Activated gamma-delta T cell treated with Interleukin-2 at 50 U/mL for 16 hours (primary cell): ENCODE results near the gene RAD54L.
A peak's percentile ranks its signal among the peaks of the same experiment; 100 is the strongest.
"Not testable (repeated sequence)": the region's sequence is repeated elsewhere in the genome, so short reads cannot be mapped to it uniquely, and the experiment has no call there.

Experiments
- DNase-seq: peaks from one replicate; pipeline ENCODE4 v3.0.0-alpha.2; 2020

The RAD54L gene

GRCh38 chr1:46288485-46289133 is 41.0 kb downstream of the RAD54L start:
- DNase-seq, result no peak

DNA sequence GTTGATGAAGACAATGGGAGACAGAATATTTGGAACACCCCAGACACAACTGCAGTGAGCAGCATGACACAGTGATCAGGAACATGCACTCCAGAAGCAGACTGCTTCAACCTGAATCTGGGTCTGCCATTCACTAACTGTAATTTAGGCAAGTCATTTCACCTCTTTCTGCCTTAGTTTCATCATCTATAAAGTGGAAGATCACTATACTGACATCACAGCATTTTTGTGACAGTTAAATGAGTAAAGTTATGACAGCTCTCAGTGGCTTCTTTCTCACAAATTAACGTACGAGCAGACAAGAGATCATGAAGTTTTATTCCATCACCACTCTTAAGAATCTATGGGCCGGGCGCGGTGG is 41.6 kb downstream of the RAD54L start:
- DNase-seq, result no peak

DNA sequence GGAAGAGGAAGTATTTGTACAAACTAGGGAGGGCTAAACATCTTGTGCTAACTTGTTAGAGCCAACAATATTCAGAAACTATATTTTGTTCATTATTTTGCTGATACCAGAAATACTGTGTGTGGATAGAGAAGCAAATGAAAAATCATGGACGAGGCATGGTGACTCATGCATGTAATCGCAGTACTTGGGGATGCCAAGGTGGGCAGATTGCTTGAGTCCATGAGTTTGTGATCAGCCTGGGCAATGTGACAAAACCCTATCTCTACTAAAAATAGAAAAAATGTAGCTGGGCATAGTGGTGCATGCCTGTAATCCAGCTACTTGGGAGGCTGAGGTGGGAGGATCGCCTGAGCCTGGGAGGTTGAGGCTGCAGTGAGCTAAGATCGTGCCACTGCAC is 42.4 kb downstream of the RAD54L start:
- no peak for DNase-seq

DNA sequence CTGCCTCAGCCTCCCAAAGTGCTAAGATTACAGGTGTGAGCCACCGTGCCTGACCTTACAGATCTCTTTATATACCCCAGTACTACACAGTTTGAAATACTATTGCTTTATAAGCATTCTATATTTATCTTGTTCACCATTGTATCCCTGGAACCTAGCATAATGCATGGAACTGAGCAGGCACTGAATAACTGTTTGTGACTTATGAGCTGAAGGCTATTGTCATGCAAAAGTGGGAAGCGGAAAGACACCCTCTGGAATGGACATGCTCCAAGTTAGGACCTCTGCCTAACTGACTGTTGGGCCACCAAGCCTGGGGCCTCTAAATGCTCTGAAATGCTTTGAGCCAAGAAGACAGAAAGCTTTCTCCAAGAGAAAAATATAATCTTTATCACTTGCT is 47.7 kb downstream of the RAD54L start:
- no peak for DNase-seq

- DNase-seq, result no peak
Observed at GRCh38 chr1:46298387-46298786, 50.8 kb downstream of the RAD54L start.

DNA sequence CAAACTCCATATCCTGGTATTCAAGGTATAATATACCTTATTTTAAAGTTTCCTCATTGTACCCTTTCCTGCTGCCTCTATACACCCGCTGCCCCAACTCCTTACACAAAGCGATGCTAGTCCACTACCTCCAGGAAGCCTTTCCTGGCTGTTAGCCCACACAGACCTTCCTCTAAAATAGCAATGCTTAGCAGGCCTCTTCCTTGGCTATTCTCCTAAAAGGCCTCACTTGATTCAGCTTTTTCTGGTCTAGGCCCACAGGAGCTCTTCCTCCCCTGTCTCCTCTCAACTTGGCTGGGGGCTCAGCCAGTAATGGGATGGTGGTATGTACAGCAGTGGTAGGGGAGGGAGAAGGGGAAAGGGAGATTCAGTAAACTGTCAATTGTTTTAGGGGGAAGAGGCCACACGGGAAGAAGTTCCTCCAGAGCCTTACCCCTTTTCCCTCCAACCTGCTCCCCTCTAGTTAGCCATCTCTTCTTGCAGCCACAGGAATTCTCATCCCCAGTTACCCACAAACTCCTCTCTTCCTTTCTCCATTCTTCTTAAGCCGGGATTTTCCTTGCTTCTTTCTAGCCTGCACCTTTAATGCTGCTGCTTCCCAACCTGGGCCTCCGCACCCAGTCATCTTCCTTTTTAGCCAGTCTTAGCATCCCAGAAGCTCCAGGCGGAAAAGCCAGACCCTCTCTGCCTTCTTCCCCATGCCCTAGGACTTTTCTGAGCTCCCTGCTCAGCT is 53.3 kb downstream of the RAD54L start:
- DNase-seq, result no peak

- DNase-seq, result no peak
Observed at GRCh38 chr1:46301406-46301807, 53.8 kb downstream of the RAD54L start.

- DNase-seq, result peak; percentile 37
Observed at GRCh38 chr1:46301808-46302640, 54.5 kb downstream of the RAD54L start.

GRCh38 chr1:46302641-46303037 is 55.1 kb downstream of the RAD54L start:
- no peak for DNase-seq

DNA sequence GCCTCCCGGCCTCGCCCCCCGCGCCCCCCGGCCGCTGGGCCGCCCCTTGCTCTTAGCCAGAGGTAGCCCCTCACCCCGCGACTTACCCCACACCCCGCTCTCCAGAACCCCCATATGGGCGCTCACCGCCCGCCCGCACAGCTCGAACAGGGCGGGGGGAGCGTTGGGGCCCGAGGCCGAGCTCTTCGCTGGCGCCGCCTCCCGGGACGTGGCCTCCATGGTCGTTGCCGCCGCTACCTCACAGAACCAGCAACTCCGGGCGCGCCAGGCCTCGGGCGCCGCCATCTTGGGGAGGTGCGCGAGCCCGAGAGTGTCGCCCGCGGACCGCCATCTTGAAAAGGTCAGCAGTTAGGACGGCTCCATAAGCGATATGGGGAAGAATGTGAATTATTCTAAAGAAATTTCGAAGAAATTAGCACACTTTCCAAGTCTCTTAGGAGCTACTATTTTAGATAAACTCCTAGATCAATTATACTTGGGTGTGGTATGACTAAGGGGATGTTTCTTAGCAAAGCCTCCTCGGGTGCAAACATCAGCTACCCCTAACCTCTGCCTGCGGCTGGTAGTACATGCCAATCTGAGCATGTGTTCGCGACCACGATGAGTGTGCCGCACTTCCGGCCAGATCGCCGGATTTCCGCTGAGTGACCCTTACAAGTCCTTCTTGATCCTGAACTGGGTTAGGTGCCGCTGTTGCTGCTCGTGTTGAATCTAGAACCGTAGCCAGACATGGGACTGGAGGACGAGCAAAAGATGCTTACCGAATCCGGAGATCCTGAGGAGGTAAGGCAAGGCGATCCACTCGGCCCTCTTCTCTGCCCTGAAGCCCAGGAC is 55.7 kb downstream of the RAD54L start, which contains the start of the genes LRRC41 and UQCRH:
Gene LRRC41 (minus strand): TSS at position 579 of the 834 bp plus-strand sequence. CDS start 294 bp downstream, at position 285.
Gene UQCRH (plus strand): TSS at position 661 of the 834 bp plus-strand sequence. CDS start 69 bp downstream, at position 730.
- DNase-seq, result peak; percentile 90

GRCh38 chr1:46303872-46304326 is 56.3 kb downstream of the RAD54L start:
- DNase-seq, result no peak

GRCh38 chr1:46306159-46306530 is 58.6 kb downstream of the RAD54L start:
- no peak for DNase-seq

- no peak for DNase-seq
Observed at GRCh38 chr1:46309401-46310159, 62.0 kb downstream of the RAD54L start.

DNA sequence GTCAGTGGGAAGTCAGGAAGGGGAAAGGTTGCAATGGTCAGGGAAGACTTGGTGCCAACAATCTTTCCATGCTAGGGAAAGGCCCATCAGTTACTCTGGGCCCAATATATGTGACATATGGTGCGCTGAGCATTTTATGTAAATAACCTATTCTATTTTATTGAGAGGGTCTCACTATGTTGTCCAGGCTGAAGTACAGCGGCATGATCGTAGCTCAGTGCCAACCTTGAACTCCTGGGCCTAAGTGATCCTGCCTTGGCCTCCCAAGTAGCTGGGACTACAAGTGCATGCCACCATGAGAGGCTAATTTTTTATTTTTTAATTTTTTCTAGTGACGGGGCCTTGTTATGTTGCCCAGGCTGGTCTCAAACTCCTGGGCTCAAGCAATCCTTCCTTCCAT is 62.8 kb downstream of the RAD54L start:
- DNase-seq, result no peak

- no peak for DNase-seq
Observed at GRCh38 chr1:46315669-46316403, 68.3 kb downstream of the RAD54L start.

GRCh38 chr1:46317323-46317722 is 69.8 kb downstream of the RAD54L start:
- DNase-seq, result no peak

- DNase-seq, result not testable (repeated sequence)
Observed at GRCh38 chr1:46319301-46319700, 71.7 kb downstream of the RAD54L start.

GRCh38 chr1:46319960-46320914 is 72.7 kb downstream of the RAD54L start:
- not testable (repeated sequence) for DNase-seq

GRCh38 chr1:46322191-46322590 is 74.6 kb downstream of the RAD54L start:
- DNase-seq, result not testable (repeated sequence)
